Lower lobe of right lung (tissue), 2 donors: ENCODE measurements around the gene NSDHL. TPM values are rescaled to one million over a fixed set of nuclear protein-coding genes. Genes with fewer than 3 reads are reported as not detected.

ENCODE experiments used
- ATAC-seq, 2 donors: fragments of 200-7000 bp; cut with Tn5 transposase; one replicate each; pipeline ENCODE4 v1.9.1; 2020 to 2022; ENCODE audit warnings: mild to moderate bottlenecking in 2 of 2, moderate library complexity in 2 of 2
- DNase-seq: peaks from one replicate; pipeline ENCODE4 v3.0.0-alpha.2; 2020
- H3K27ac ChIP-seq: fragments of 200-600 bp; one replicate; pipeline ENCODE4 v1.8.0; 2022
- H3K27me3 ChIP-seq: fragments of 200-600 bp; one replicate; pipeline ENCODE4 v1.8.0; 2022; ENCODE audit warnings: low read depth
- H3K36me3 ChIP-seq: fragments of 200-600 bp; one replicate; pipeline ENCODE4 v1.8.0; 2022; ENCODE audit warnings: mild to moderate bottlenecking
- H3K4me1 ChIP-seq: fragments of 200-600 bp; one replicate; pipeline ENCODE4 v1.8.0; 2022
- H3K4me3 ChIP-seq: fragments of 200-600 bp; one replicate; pipeline ENCODE4 v1.8.0; 2022; ENCODE audit warnings: mild to moderate bottlenecking
- H3K9me3 ChIP-seq: fragments of 200-600 bp; one replicate; pipeline ENCODE4 v1.8.0; 2022
- CTCF ChIP-seq: fragments of 200-600 bp; IDR thresholded peaks from one replicate; pipeline ENCODE4 v1.8.0; 2022; ENCODE audit warnings: antibody characterized with exemption, mild to moderate bottlenecking
- intact Hi-C: fragments of 100-400 bp; cut with DNase I; formaldehyde crosslinking; loops from one replicate; pipeline ENCODE4 v1.11.0; 2022
- total RNA-seq: library from RNA; stranded (reverse); fragmentation: NEBNext Ultra II Directional; extraction: Animal tissue kit (Norgen Biotek cat#: 25700); gene quantifications from one replicate; pipeline ENCODE4 v1.2.1, GENCODE V29; 2021
- donor health status: DM: no; HTN: yes; CAD: no; lungs with severe emphysema.

NSDHL gene
- total RNA-seq, 1 donor from 2014 or later: 18.1 TPM

GRCh38 chrX:152917656-152918579 is 87.1 kb downstream of the NSDHL start:
- intact Hi-C loops: no loop called here

GRCh38 chrX:152918707-152919106 is 87.8 kb downstream of the NSDHL start:
- no peak for DNase-seq
- no peak for ATAC-seq
- H3K27ac ChIP-seq: no peak overlapping the region

More at GRCh38 chrX:152917656-152918579, 87.1 kb downstream of the NSDHL start:
- H3K4me1 ChIP-seq: no peaks in the 10 kb centered on the region
- no peak for ATAC-seq
- H3K4me3 ChIP-seq: no peak overlapping the region
- H3K27me3 ChIP-seq: no peaks in the 10 kb centered on the region
- no peak for DNase-seq
- no peaks in the 10 kb centered on the region for H3K9me3 ChIP-seq
- H3K27ac ChIP-seq: no peak overlapping the region
- no peaks in the 10 kb centered on the region for H3K36me3 ChIP-seq
- no peak for TF ChIP-seq CTCF

More at GRCh38 chrX:152918707-152919106, 87.8 kb downstream of the NSDHL start:
- intact Hi-C loops: no loop called here
- H3K36me3 ChIP-seq: no peaks in the 10 kb centered on the region
- H3K9me3 ChIP-seq: no peaks in the 10 kb centered on the region
- TF ChIP-seq CTCF: no peak
- H3K4me1 ChIP-seq: no peaks in the 10 kb centered on the region
- no peaks in the 10 kb centered on the region for H3K27me3 ChIP-seq
- H3K4me3 ChIP-seq: no peak overlapping the region

Other genes starting within 250 kb of the NSDHL start
- not detected for gene GABRQ, start 193.2 kb upstream of the NSDHL start, total RNA-seq
- gene MAGEA3, start 132.3 kb upstream of the NSDHL start, total RNA-seq: not detected
- not detected for gene CSAG2, start 121.8 kb upstream of the NSDHL start, total RNA-seq
- gene MAGEA2B, start 116.4 kb upstream of the NSDHL start, total RNA-seq: not detected
- gene CSAG1, start 97.3 kb upstream of the NSDHL start, total RNA-seq: not detected
- gene MAGEA12, start 97.3 kb upstream of the NSDHL start, total RNA-seq: not detected
- gene MAGEA2, start 77.2 kb upstream of the NSDHL start, total RNA-seq: not detected
- gene CSAG3, start 71.8 kb upstream of the NSDHL start, total RNA-seq: not detected
- not detected for gene MAGEA6, start 61.4 kb upstream of the NSDHL start, total RNA-seq
- 33.2 TPM for gene CETN2, start 306 bp upstream of the NSDHL start, total RNA-seq
- 17.9 TPM for gene ZNF185, start 67.0 kb downstream of the NSDHL start, total RNA-seq
- gene PNMA5, start 163.1 kb downstream of the NSDHL start, total RNA-seq: 0.18 TPM
- 0.41 TPM for gene PNMA3, start 225.4 kb downstream of the NSDHL start, total RNA-seq
- gene PNMA6A, start 241.4 kb downstream of the NSDHL start, total RNA-seq: 1.2 TPM